A673 (cell line): ENCODE data around the gene BANF1.

ENCODE experiments used
- CTCF ChIP-seq: fragments of 300-800, 200-600 bp; sonication (generic); conservative IDR thresholded peaks from 2 replicates; pipeline ENCODE4 v1.5.1; 2017; ENCODE audit warnings: low read depth, mild to moderate bottlenecking, antibody characterized with exemption, low read length, moderate library complexity, mixed read lengths
- EZH2 ChIP-seq: fragments of 200-600 bp; sonication (generic); IDR thresholded peaks from 2 replicates; pipeline ENCODE4 v1.6.1; 2017; ENCODE audit warnings: borderline replicate concordance, low read depth, mild to moderate bottlenecking, mixed read lengths, antibody characterized with exemption, low read length; ENCODE audit not compliant: poor library complexity, severe bottlenecking

- TF ChIP-seq CTCF (no peak), EZH2 (no peak)
These were observed 30.2 kb upstream of the BANF1 start for GRCh38 chr11:65972116-65972515.
